Measurements from ENCODE around the gene NT5C1A.

GRCh38 chr1:39671793-39672550 lies at the start of gene NT5C1A:
- TF ChIP-seq CTCF (IDR thresholded peaks at IDR 0.05; ENCODE audit: low read depth, low read length) (no peak), EZH2phosphoT487 (IDR thresholded peaks at IDR 0.05; ENCODE audit: low read depth) (no peak)
